ENCODE data around the gene VPREB1. TPM values are rescaled to one million over a fixed set of nuclear protein-coding genes. Genes with fewer than 3 reads are reported as not detected.
"Not testable (repeated sequence)": the region's sequence is repeated elsewhere in the genome, so short reads cannot be mapped to it uniquely, and the experiment has no call there.

The VPREB1 gene
- total RNA-seq, 2 donors from 2014 or later = not detected

DNA sequence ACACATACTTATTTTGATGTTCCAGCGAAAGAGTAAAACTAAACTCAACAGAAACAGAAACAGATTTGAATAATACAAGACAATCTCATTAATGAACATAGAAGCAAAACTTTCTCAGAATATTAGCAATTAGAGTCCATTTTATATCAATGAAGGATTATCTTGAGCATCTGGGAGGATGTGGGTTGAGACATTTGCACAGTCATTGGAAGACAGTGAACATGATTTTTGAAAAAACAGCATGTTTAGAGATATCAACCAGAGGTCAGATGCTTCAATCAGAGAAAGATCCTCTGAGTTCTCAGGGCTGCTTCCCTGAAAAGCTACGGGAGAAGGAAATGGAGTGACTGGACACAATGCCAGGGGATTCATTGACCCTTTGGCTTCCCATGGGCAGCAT is 35.9 kb upstream of the VPREB1 start:
- H3K4me1 ChIP-seq (replicated peaks) = no peaks in the 10 kb centered on the region
- peaks cover 5% of the 10 kb centered on the region for H3K27me3 ChIP-seq (replicated peaks; ENCODE audit: insufficient read depth)
- H3K9me3 ChIP-seq = no peaks in the 10 kb centered on the region
- no peak for DNase-seq (ENCODE audit: low spot score)
- TF ChIP-seq, protein P1, sequence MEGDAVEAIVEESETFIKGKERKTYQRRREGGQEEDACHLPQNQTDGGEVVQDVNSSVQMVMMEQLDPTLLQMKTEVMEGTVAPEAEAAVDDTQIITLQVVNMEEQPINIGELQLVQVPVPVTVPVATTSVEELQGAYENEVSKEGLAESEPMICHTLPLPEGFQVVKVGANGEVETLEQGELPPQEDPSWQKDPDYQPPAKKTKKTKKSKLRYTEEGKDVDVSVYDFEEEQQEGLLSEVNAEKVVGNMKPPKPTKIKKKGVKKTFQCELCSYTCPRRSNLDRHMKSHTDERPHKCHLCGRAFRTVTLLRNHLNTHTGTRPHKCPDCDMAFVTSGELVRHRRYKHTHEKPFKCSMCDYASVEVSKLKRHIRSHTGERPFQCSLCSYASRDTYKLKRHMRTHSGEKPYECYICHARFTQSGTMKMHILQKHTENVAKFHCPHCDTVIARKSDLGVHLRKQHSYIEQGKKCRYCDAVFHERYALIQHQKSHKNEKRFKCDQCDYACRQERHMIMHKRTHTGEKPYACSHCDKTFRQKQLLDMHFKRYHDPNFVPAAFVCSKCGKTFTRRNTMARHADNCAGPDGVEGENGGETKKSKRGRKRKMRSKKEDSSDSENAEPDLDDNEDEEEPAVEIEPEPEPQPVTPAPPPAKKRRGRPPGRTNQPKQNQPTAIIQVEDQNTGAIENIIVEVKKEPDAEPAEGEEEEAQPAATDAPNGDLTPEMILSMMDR (IDR thresholded peaks at IDR 0.05) = no peak
- no peak for TF ChIP-seq POLR2A (IDR thresholded peaks at IDR 0.05)
- TF ChIP-seq POLR2AphosphoS5 (IDR thresholded peaks at IDR 0.05) = no peak
- H3K4me3 ChIP-seq = no peak overlapping the region
- H3K36me3 ChIP-seq = no peaks in the 10 kb centered on the region
- 86% methylated on average over 2 of the region's 2 CpGs for WGBS
- no peak overlapping the region for H3K27ac ChIP-seq
- intact Hi-C loops (cut with DNase I) = no loop called here

DNA sequence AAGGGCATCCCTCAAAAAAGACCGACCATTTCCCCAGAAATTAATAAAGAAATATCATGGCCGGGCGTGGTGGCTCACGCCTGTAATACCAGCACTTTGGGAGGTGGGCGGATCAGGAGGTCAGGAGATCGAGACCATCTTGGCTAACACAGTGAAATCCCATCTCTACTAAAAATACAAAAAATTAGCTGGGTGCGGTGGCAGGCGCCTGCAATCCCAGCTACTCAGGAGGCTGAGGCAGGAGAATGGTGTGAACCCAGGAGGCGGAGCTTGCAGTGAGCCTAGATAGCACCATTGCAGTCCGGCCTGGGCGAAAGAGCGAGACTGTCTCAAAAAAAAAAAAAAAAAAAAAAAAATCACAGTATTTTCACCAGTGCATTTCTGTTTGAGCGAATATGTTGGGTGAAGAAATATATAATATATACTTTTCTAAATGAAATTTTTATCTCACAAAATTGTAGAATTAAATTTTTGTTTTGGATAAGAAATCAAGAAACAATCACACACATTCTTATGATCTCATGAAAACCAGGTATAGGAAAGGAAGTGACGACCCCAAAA is 35.4 kb upstream of the VPREB1 start:
- H3K9me3 ChIP-seq; DNase-seq (ENCODE audit: low spot score); H3K27ac ChIP-seq; H3K4me1 ChIP-seq (replicated peaks); intact Hi-C loops (cut with DNase I); H3K4me3 ChIP-seq; H3K27me3 ChIP-seq (replicated peaks; ENCODE audit: insufficient read depth); H3K36me3 ChIP-seq: not testable (repeated sequence)
- WGBS = 86% methylated on average over 14 of the region's 14 CpGs

DNA sequence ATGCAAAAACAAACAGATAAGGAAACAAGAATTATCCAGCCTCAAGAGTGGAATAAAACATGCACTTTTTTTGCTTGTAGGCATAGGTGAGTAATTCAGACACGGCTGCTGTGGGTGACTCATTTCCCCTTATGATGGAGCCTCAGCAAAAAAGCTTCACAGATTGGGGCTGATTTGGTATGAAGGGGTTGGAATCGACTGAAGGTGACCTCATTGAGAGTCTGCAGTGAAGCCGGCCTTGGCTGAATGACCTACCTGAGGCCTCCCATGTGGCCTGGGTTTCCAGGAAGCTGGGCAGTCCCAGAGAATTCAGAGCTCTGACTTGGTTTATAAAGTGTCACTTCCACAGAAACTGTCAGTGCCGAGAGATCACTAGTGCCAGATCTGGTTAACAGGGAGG is 34.2 kb upstream of the VPREB1 start:
- WGBS = 63% methylated on average over 4 of the region's 4 CpGs
- H3K4me3 ChIP-seq = no peak overlapping the region
- H3K27ac ChIP-seq = no peak overlapping the region
- no peaks in the 10 kb centered on the region for H3K4me1 ChIP-seq (replicated peaks)
- H3K9me3 ChIP-seq = no peaks in the 10 kb centered on the region
- TF ChIP-seq POLR2AphosphoS5 (IDR thresholded peaks at IDR 0.05) (no peak), POLR2A (IDR thresholded peaks at IDR 0.05) (no peak)
- TF ChIP-seq, protein P1 (IDR thresholded peaks at IDR 0.05) = no peak
- no peaks in the 10 kb centered on the region for H3K36me3 ChIP-seq
- intact Hi-C loops (cut with DNase I) = no loop called here
- H3K27me3 ChIP-seq (replicated peaks; ENCODE audit: insufficient read depth) = peaks cover 3% of the 10 kb centered on the region
- no peak for DNase-seq (ENCODE audit: low spot score)

DNA sequence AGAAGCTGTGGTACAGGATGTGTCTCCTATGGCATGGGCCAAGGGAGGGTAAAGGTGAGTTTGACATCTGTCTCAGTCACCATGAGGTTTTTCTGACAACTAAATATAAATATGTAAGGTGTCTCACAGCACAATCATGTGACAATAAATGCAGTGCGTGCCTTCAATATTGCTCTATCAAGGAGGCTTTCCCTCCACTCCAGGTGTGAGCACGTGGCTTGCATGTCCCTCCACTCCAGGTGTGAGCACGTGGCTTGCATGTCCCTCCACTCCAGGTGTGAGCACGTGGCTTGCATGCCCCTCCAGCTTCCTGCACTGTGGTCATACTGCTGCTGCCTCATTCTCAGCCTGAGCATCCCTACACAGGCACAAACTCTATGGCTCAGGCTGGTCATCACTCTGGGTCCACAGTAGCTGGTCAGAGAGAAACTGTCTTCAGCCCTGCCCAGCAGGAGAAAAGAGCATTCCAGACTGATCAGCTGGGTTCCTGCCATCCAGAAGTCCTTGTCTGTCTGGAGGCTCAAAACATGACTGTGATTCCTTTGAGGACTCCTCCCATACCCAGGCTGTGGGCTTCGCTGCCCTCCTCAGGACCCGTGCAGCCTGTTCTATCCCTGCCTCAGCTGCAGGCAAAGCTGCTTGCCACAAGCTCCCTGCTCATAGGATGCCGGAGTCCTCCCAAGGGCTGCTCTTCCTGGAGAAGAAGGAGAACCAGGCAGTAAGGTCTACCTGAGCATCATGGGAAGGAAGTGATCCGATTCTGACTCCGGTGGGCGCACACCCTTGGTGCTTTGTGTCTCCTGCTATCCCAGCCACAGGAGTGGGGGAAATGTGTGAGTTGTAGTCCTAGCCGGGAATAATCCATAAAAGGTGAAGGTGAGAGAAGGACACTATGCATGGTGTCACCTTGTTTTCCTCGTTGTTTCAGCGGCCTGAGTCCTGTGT is 33.4 kb upstream of the VPREB1 start:
- DNase-seq (ENCODE audit: low spot score) = no peak
- no peak overlapping the region for H3K4me3 ChIP-seq
- no peaks in the 10 kb centered on the region for H3K4me1 ChIP-seq (replicated peaks)
- H3K27ac ChIP-seq = no peak overlapping the region
- intact Hi-C loops (cut with DNase I) = no loop called here
- 75% methylated on average over 13 of the region's 13 CpGs for WGBS
- no peaks in the 10 kb centered on the region for H3K9me3 ChIP-seq
- H3K36me3 ChIP-seq = no peaks in the 10 kb centered on the region
- H3K27me3 ChIP-seq (replicated peaks; ENCODE audit: insufficient read depth) = peaks cover 3% of the 10 kb centered on the region
- TF ChIP-seq POLR2A (IDR thresholded peaks at IDR 0.05) (no peak), POLR2AphosphoS5 (IDR thresholded peaks at IDR 0.05) (no peak)
- TF ChIP-seq, protein P1 (IDR thresholded peaks at IDR 0.05) = no peak

DNA sequence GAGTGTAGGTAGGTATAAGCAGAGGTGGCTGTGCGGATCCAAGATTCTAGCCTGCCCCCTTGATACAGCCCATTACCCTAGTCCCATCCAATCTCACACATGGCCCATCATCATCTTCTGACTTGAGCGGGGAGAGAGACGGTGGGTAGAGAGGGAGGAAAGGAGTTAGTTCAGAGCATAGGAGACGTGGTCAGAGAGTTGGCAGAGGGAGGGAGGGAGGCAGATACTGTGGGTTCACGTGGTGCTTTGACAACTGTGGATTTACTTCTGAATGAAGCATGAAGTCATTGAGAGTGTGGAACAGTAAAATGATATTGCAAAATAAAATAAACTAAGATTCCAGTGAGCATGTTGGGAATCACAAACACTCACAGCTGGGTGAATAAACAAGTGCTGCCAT is 31.4 kb upstream of the VPREB1 start:
- H3K4me1 ChIP-seq (replicated peaks) = no peaks in the 10 kb centered on the region
- H3K27me3 ChIP-seq (replicated peaks; ENCODE audit: insufficient read depth) = no peaks in the 10 kb centered on the region
- no peak for DNase-seq (ENCODE audit: low spot score)
- TF ChIP-seq, protein P1 (IDR thresholded peaks at IDR 0.05) = no peak
- TF ChIP-seq POLR2A (IDR thresholded peaks at IDR 0.05) = no peak
- no peak for TF ChIP-seq POLR2AphosphoS5 (IDR thresholded peaks at IDR 0.05)
- H3K27ac ChIP-seq = no peak overlapping the region
- H3K9me3 ChIP-seq = no peaks in the 10 kb centered on the region
- H3K4me3 ChIP-seq = no peak overlapping the region
- intact Hi-C loops (cut with DNase I) = no loop called here
- WGBS = 45% methylated on average over 5 of the region's 5 CpGs
- no peaks in the 10 kb centered on the region for H3K36me3 ChIP-seq

Data from prostate gland (tissue), 2 donors.